IMR-90 (cell line): ENCODE measurements around the gene ING3. TPM values are rescaled to one million over a fixed set of nuclear protein-coding genes. Genes with fewer than 3 reads are reported as not detected.

Experiments used
- ATAC-seq: fragments of 200-7000 bp; cut with Tn5 transposase; 2 replicates; pipeline ENCODE4 v1.9.1; 2020; ENCODE audit warnings: low read depth, mild to moderate bottlenecking, moderate library complexity
- BruUV-seq: library from RNA; stranded (reverse); fragments of 400-500 nt; replicated peaks from 2 replicates; lab custom pipeline; 2021; lab: Mats Ljungman, UMichigan
- CTCF ChIA-PET: fragments of 300-600 bp; formaldehyde crosslinking; extraction: SDS; loops from one replicate; lab custom pipeline; 2021; ENCODE audit warnings: antibody characterized with exemption; lab: Yijun Ruan, JAX
- POLR2A ChIA-PET: fragments of 300-600 bp; sonication (Branson Sonifier 250); formaldehyde crosslinking; loops from one replicate; lab custom pipeline; 2022; ENCODE audit warnings: antibody characterized with exemption; ENCODE audit not compliant: unreplicated experiment; lab: Charles Lee
- DNase-seq: peaks from one replicate; pipeline ENCODE4 v3.0.0; 2013
- H2AFZ ChIP-seq: replicated peaks from 2 replicates; pipeline ENCODE3; 2013; ENCODE audit warnings: low read length, mild to moderate bottlenecking; ENCODE audit not compliant: poor library complexity
- H2AK5ac ChIP-seq: 2 replicates; pipeline ENCODE4 v1.6.1; 2013; ENCODE audit warnings: low read depth, low read length, inconsistent platforms
- H2AK9ac ChIP-seq: replicated peaks from 2 replicates; pipeline ENCODE3; 2013; ENCODE audit warnings: mild to moderate bottlenecking, low read depth, low read length, moderate library complexity; ENCODE audit not compliant: poor library complexity
- H2BK120ac ChIP-seq: 2 replicates; pipeline ENCODE4 v1.6.1; 2013; ENCODE audit warnings: low read depth, low read length, inconsistent platforms
- H2BK15ac ChIP-seq: 3 replicates; pipeline ENCODE4 v1.6.1; 2013; ENCODE audit warnings: low read depth, low read length, inconsistent platforms
- H2BK20ac ChIP-seq: 2 replicates; pipeline ENCODE4 v1.6.1; 2013; ENCODE audit warnings: low read depth, mild to moderate bottlenecking, inconsistent platforms, low read length, moderate library complexity
- H2BK5ac ChIP-seq: 2 replicates; pipeline ENCODE4 v1.6.1; 2013; ENCODE audit warnings: mild to moderate bottlenecking, low read depth, low read length, inconsistent platforms; ENCODE audit not compliant: poor library complexity, severe bottlenecking
- H3K14ac ChIP-seq: replicated peaks from 2 replicates; pipeline ENCODE4 v1.6.1; 2013; ENCODE audit warnings: low read depth, low read length, inconsistent platforms
- H3K18ac ChIP-seq: 2 replicates; pipeline ENCODE4 v1.6.1; 2013; ENCODE audit warnings: low read depth, low read length, control low read depth
- H3K23ac ChIP-seq: 2 replicates; pipeline ENCODE4 v1.6.1; 2013; ENCODE audit warnings: low read depth, low read length, inconsistent platforms
- H3K27ac ChIP-seq: 2 replicates; pipeline ENCODE4 v1.5.1; 2013; ENCODE audit warnings: mild to moderate bottlenecking, control low read depth, low read length; ENCODE audit not compliant: insufficient read depth
- H3K27me3 ChIP-seq: 2 replicates; pipeline ENCODE4 v1.6.1; 2013; ENCODE audit warnings: low read length; ENCODE audit not compliant: control insufficient read depth, insufficient read depth
- H3K36me3 ChIP-seq: 2 replicates; pipeline ENCODE4 v1.6.1; 2013; ENCODE audit warnings: low read length, mixed read lengths; ENCODE audit not compliant: control insufficient read depth, insufficient read depth
- H3K4ac ChIP-seq: 2 replicates; pipeline ENCODE4 v1.6.1; 2013; ENCODE audit warnings: low read depth, low read length, inconsistent platforms
- H3K4me1 ChIP-seq: 2 replicates; pipeline ENCODE4 v1.6.1; 2013; ENCODE audit warnings: low read length, mixed read lengths; ENCODE audit not compliant: control insufficient read depth, insufficient read depth
- H3K4me2 ChIP-seq: 2 replicates; pipeline ENCODE4 v1.6.1; 2013; ENCODE audit warnings: low read depth, mild to moderate bottlenecking, control low read depth, low read length, moderate library complexity
- H3K4me3 ChIP-seq: 2 replicates; pipeline ENCODE4 v1.5.1; 2013; ENCODE audit warnings: low read depth, mild to moderate bottlenecking, control low read depth, low read length, moderate library complexity; ENCODE audit not compliant: insufficient read depth
- H3K56ac ChIP-seq: 2 replicates; pipeline ENCODE4 v1.6.1; 2013; ENCODE audit warnings: low read length, inconsistent platforms; ENCODE audit not compliant: insufficient read depth; ENCODE audit errors: extremely low read depth
- H3K79me1 ChIP-seq, 2 experiments: 2 replicates each; pipeline ENCODE4 v1.6.1; 2013; ENCODE audit warnings: low read length in 2 of 2, inconsistent platforms in 1 of 2, low read depth in 1 of 2
- H3K9ac ChIP-seq: 2 replicates; pipeline ENCODE4 v1.6.1; 2013; ENCODE audit warnings: low read depth, low read length, control low read depth
- H3K9me1 ChIP-seq: 2 replicates; pipeline ENCODE4 v1.6.1; 2013; ENCODE audit warnings: low read length, inconsistent platforms; ENCODE audit not compliant: insufficient read depth
- H3K9me3 ChIP-seq: 2 replicates; pipeline ENCODE4 v1.6.1; 2013; ENCODE audit warnings: low read length; ENCODE audit not compliant: control insufficient read depth, insufficient read depth
- H4K20me1 ChIP-seq: 2 replicates; pipeline ENCODE4 v1.6.1; 2013; ENCODE audit warnings: low read length, inconsistent platforms; ENCODE audit not compliant: insufficient read depth
- H4K5ac ChIP-seq: 2 replicates; pipeline ENCODE4 v1.6.1; 2013; ENCODE audit warnings: mild to moderate bottlenecking, low read depth, low read length, control low read depth
- H4K8ac ChIP-seq, 2 experiments: 2 replicates each; pipeline ENCODE4 v1.6.1; 2013; ENCODE audit warnings: low read depth in 2 of 2, low read length in 2 of 2, control low read depth in 1 of 2, inconsistent platforms in 1 of 2
- H4K91ac ChIP-seq: 2 replicates; pipeline ENCODE4 v1.6.1; 2013; ENCODE audit warnings: low read depth, low read length, inconsistent platforms; ENCODE audit not compliant: insufficient read depth
- CEBPB ChIP-seq: IDR thresholded peaks from 2 replicates; pipeline ENCODE4 v1.6.1; 2012; ENCODE audit warnings: low read depth, low read length, improper control_type of control experiment
- MXI1 ChIP-seq: IDR thresholded peaks from 2 replicates; pipeline ENCODE4 v1.6.1; 2012; ENCODE audit warnings: low read depth, mild to moderate bottlenecking, low read length, moderate library complexity, borderline replicate concordance
- NFE2L2 ChIP-seq: fragments of 150-350 bp; IDR thresholded peaks from 2 replicates; pipeline ENCODE4 v1.6.1; 2016; ENCODE audit warnings: low read depth, mild to moderate bottlenecking, low read length
- RAD21 ChIP-seq: IDR thresholded peaks from 2 replicates; pipeline ENCODE4 v1.6.1; 2012; ENCODE audit warnings: low read length, improper control_type of control experiment
- RCOR1 ChIP-seq: IDR thresholded peaks from 2 replicates; pipeline ENCODE4 v1.6.1; 2012; ENCODE audit warnings: mild to moderate bottlenecking, low read length, improper control_type of control experiment; ENCODE audit not compliant: insufficient replicate concordance
- WGBS, 2 experiments: methylation state at CpG; one replicate each; pipeline versions ENCODE4 v1.1.5 to v1.1.7; 2013; ENCODE audit warnings: missing lambda C conversion rate in 2 of 2; ENCODE audit not compliant: insufficient read length in 1 of 2; ENCODE audit errors: extremely low coverage in 2 of 2; 5-methylcytosine and 5-hydroxymethylcytosine counted together
- dilution Hi-C: fragments of 300-500 bp; cut with HindIII; formaldehyde crosslinking; loops from one replicate; pipeline ENCODE4 v1.14.3; 2018; ENCODE audit warnings: low sequenced_read_pairs; ENCODE audit not compliant: unreplicated experiment
- in situ Hi-C: fragments of 300-500 bp; cut with MboI; formaldehyde crosslinking; loops from 3 replicates; pipeline ENCODE4 v1.14.3; 2019; ENCODE audit warnings: low sequenced_read_pairs, inconsistent platforms, mixed read lengths
- intact Hi-C: fragments of 100-400 bp; cut with micrococcal nuclease; formaldehyde crosslinking; loops from 2 replicates; pipeline ENCODE4 v1.10.0; 2022
- polyA plus RNA-seq, 3 experiments: library from polyadenylated mRNA; depleted of rRNA; stranded (reverse); fragments of >200 nt; gene quantifications; 2 replicates each; pipeline ENCODE4 v1.2.3, GENCODE V29; 2012; ENCODE audit warnings: low replicate concordance in 1 of 3
- total RNA-seq: library from RNA; depleted of rRNA; stranded (reverse); fragments of >200 nt; gene quantifications from 2 replicates; pipeline ENCODE4 v1.2.3, GENCODE V29; 2012

Gene ING3
- total and polyA plus RNA-seq, 2 of the 4 experiments (the other 2 are of a cell fraction) = 7.2 to 11.3 TPM

GRCh38 chr7:120944826-120945562 is 5.6 kb upstream of the ING3 start:
- DNase-seq (no peak), ATAC-seq (no peak)
- Histone ChIP-seq H3K9me3 (no peaks in the 10 kb centered on the region), H2BK20ac (no peak overlapping the region), H4K8ac (no peak overlapping the region), H3K27ac (no peak overlapping the region), H2BK120ac (no peak overlapping the region), H2AK9ac (no peak overlapping the region), H3K4me2 (no peak overlapping the region), H2BK5ac (no peak overlapping the region), H3K56ac (no peak overlapping the region), H3K36me3 (no peaks in the 10 kb centered on the region), H4K20me1 (no peaks in the 10 kb centered on the region), H3K14ac (no peak overlapping the region), H3K9me1 (no peaks in the 10 kb centered on the region), H4K91ac (no peak overlapping the region), H3K4me1 (no peaks in the 10 kb centered on the region), H3K18ac (no peak overlapping the region), H4K5ac (no peak overlapping the region), H3K9ac (no peak overlapping the region), H2AK5ac (no peak overlapping the region), H3K79me1 (no peaks in the 10 kb centered on the region), H3K23ac (no peak overlapping the region), H3K4me3 (no peak overlapping the region), H2BK15ac (no peak overlapping the region), H3K4ac (no peak overlapping the region), H3K27me3 (0 out of 2 replicates have a peak, but pooled peaks cover 2% of the 10 kb centered on the region), H2AFZ (no peak overlapping the region)
- intact Hi-C loops = loop anchor here (5.0 kb wide), 1 partner anchor 88 kb away; the partner anchor contains the start of gene TSPAN12
- TF ChIP-seq RCOR1 (no peak), MXI1 (no peak), NFE2L2 (no peak), CEBPB (no peak), RAD21 (no peak)
- ChIA-PET CTCF (no interaction called here), POLR2A (no interaction called here)
- dilution Hi-C loops = no loop called here
- no TSS peak for BruUV-seq
- 40% methylated on average over 2 of the region's 6 CpGs; no CpG with 5 or more reads in 1 of the 2 experiments for WGBS, 2 experiments
- in situ Hi-C loops = no loop called here
